ENCODE data around the gene PALLD.
"Not testable (repeated sequence)": the region's sequence is repeated elsewhere in the genome, so short reads cannot be mapped to it uniquely, and the experiment has no call there.

PALLD gene

GRCh38 chr4:168805341-168805740 is 308.5 kb downstream of the PALLD start:
- DNase-seq = no peak

GRCh38 chr4:168806247-168806646 is 309.4 kb downstream of the PALLD start:
- DNase-seq = not testable (repeated sequence)

DNA sequence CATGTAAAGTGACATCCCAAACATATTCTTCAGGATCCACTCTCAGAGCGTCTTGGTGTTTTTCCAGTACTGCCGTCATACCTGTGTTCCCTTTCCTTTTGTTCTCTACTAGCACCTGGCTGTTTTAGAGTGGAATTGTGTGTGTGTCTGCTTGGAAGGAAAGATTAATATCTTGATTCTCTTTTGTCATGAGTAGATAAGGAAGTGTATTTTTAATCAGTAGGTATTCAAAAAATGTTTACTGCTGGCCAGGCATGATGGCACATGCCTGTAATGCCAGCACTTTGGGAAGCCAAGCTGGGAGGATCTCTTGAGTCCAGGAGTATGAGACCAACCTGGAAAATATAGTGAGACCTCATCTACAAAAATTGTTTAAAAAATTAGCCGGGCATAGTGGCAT is 314.4 kb downstream of the PALLD start:
- DNase-seq = no peak

GRCh38 chr4:168811786-168812651 is 315.2 kb downstream of the PALLD start:
- no peak for DNase-seq

- no peak for DNase-seq
Observed at GRCh38 chr4:168812806-168813205, 316.0 kb downstream of the PALLD start.

DNA sequence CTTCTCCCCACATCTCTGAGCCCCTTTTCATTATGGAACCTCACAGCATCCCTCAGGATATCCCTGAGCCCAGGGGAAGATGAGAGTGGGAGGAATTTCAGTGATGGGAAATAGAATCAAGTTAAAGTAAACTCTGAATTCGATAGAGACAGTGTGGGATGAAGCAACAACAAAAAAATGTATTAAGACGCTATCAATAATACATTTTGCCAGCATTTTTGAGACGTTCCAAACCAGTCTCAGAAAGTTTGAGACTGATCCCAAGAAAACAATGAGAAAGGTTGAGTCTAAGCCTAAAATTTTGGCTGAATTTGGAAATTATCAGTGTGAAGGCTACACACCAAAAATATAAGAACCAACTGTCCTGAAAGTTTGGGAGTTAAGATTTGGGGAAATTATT is 317.0 kb downstream of the PALLD start:
- DNase-seq = no peak

DNA sequence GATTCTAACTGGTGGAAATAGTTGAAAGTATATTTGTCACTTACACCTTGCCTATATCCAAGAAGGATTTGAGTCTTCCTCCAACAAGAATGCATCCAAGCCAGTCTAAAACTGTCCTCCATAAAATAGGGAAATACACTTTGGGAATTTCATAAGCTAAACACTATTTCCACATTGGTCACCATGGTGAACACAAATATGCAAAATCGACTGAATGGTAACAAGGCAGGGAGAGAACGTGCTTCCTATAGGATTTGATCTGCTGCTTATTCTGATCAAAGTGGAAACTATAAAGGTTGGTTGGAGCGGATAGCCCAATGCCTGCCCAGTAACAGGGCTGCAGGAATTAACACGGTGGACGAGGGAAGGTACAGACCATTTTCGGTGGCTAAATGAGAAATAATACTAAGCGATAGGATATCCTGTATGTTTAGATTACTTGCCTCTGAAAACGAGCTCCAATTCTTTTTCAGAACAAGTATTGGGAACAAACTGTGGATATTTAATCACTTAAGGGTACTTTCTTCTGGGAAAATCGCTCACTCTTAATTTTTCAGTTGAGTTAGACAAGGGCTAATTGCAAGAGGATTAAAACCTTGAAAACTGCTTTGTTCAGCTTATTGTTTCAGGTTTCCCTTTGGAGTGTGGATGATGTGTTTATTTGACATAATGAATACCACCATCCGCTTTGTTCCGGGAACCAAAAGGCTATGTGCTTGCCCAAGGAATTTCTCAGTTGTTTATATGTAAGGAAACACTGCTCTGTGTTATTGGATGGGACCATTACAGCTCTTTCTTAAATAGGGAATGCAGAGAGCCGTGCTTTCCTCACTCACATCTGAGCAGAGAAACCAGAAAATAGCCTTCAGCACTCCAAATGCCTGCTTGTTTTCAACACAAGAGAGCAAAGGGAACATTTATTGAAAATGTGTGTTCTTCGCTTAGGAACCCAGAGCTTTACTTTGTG is 318.8 kb downstream of the PALLD start:
- DNase-seq = peak; percentile 60

GRCh38 chr4:168817370-168817769 is 320.5 kb downstream of the PALLD start:
- DNase-seq = no peak

- DNase-seq = no peak
Observed at GRCh38 chr4:168822481-168822880, 325.6 kb downstream of the PALLD start.

- no peak for DNase-seq
Observed at GRCh38 chr4:168825975-168826374, 329.1 kb downstream of the PALLD start.

DNA sequence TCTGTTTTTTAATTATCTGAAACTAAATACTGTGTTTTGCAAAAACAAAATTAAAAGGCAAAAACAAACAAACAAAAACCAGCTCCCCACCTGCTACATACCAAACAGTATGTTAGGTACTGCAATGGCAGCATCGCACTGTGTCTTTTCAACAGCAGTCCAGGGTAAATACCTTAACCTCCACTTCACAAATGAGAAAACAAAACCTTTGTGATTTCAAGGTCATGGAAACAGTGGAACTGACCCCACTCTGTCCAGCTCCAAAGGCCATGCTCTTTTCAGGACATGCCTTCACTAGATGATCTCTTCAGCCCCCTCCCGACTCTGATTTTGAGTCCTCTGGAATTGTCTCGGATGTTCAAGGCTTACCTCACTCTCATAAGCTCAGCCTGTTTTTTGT is 329.8 kb downstream of the PALLD start:
- DNase-seq = no peak

DNA sequence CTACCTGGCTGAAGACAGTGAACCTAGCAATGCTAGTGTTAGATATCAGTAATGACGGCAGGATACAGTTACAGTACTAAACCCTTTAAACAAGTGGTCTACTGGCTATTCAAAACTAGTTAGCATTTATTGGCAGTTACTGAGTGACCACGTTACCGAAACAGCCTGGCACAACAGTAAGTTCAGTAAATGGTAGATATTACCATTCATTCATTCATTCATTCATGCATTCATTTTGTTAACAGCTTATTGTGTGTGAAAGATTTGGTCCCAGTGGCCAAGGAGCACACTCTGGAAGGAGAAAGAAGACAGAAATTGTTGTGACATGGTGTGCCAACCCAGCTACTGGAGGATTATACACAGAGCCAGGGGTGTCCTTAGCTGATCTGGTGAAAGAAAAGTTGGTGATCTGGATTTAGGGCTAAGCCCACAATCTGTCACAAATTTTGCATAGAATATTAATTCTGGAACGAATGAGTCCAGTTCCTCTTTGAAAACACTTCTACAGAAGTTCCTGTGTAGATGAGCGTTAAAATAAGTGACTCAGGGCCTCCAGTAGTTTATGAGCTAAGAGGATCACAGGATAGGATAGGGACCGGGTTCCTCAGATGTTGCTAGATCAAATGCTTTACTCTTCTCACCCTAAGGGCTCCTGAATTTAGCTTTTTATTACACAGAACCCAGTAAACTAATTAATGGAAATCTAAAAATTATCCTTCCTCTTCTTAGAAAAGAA is 334.1 kb downstream of the PALLD start:
- no peak for DNase-seq

- no peak for DNase-seq
Observed at GRCh38 chr4:168831585-168831918, 334.7 kb downstream of the PALLD start.

DNA sequence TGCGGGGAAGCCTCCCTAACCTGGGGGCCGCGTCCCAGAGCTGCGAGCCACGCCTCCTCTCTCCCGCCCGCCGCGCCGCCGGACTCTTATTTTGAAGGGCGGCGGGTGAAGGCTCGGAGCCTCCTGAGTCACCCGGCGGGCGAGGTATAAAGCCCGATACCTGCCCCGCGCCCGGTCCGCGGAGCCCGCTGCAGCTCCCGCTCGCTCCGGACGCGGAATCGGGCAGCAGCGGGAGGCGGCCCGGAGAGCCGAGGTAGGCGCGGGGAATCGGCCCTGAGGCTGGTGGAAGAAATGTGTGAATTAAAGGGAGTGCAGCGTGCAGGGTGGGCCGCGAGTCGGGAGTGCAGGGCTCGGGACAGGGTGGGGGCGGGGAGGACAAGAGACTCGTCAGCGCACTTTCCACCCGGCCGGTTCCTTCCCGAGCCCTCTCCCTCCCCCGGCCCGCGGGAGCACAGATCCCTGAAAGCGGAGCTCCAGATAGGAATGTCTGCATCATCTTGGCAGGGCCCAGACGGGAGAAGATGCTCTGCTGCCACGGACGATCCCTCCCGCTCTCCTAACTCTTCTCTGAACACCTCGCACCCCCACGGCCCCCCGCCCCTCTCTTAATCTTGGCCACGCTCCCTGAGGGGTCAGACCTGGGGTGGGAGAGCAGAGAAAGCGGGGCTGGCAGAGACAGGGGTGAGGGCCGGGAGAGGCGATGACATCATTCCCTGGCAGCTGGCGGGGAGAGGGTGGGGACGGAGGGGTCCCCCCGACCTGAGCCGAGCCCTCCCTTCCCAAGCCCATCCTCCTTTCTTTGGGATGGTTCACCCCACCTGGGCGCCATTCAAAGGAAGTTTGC is 335.3 kb downstream of the PALLD start:
- DNase-seq = peak; percentile 91

DNA sequence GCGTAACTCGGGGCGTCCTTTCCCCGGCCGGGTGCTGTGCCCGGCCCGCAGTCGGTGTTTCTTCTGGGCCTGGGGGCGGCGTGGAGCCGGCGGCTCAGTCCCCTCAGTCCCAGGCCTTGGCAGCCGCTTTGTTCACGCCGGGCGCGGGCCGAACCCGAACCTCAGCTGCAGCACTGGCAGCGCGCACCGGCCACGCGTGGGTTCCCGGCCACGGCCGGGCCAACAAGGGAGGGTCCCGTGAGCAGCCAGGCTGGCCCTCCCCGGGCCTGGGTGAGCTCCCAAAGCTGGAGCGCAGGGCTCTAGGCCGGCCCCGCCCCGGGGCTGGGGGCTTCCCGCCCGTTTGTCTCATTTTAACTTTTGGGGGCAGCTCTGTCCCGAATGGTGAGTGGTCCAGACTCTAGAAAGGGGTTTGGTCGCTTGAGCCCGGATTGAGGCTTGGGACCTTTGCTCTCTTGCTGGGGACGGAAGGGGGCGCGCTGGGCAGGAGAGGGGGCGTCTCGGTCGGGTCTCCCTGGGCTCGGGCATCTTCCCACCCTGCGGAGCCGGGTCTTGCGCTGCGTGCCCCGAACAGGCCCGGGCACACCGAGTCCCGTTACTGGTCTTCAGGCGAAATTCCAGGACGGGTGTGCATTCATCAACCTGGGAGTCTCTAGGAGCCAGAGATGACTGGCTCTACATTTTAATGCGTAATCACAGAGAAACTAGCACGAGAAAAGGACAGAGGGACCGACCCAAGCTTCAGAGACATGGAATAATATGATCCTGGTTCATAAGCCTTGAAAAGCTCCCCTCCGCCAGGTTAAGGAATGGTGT is 336.1 kb downstream of the PALLD start:
- peak; percentile 73 for DNase-seq

- DNase-seq = no peak
Observed at GRCh38 chr4:168833881-168834280, 337.0 kb downstream of the PALLD start.

GRCh38 chr4:168835880-168836454 is 339.1 kb downstream of the PALLD start:
- DNase-seq = no peak

DNA sequence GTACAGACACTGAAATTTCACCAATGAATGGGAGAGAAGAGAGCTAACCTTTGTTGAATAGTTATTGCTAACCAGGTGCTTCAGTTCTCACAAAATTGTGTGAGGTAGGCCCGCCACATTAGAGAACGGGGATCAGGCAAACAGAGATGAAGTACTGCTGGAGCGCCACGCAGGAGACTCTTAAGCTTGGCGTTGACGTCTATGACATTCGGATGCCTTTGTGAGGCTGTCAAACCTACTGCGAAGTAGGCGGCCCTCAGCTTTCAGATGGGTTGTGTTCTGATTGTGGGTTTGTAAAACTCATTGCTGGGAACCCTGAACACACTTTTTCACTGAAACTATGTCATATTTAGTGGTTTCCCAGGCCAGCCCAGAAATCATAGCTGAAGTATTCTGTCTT is 339.6 kb downstream of the PALLD start:
- DNase-seq = peak; percentile 41

DNA sequence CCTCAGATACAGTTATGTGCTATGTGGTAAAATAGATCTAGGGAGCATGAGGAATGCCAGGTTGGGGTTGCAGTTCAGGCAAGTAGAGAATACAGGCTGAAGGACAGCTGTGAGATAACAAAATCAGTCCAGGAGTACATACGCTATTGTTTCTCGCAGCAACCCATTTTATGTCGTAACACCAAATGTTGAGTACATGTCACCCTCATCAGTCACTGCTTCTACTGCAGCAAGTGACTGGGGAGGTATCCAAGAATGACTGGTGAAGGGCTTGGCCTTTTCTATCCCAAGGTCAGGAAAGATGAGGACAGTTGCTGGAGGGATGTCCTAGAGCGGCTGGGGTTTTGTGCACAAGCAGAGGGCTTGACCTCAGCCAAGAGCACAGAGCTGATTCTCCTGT is 341.1 kb downstream of the PALLD start:
- no peak for DNase-seq

DNA sequence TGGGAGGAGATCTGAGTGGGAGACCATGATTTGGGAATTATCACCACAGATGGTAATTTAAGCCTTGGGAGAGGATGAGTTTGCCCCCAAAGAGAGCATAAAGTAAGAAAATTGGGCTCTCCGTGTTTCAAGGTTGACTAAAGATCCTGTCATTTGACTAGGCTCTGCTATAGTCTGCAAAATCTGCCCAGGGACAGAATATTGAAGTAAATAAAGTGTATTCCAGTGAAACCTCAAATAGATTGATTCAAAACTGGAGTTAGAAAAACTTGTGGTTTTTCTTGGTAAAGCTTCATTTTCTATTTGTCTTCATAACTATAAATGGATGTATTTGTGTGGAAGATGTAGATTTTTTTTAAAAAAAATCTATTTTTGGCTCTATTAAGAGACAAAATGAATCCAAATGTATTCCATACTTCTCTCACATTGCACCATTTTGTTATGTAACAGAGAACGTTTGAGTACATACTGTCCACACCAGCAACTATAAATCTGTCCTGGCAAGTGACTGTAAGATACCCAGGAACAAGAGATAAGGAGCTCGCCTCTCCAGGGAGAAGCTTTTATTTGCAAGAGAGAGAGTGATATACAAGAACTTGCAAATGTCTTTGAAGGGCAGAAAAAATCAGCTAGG is 343.0 kb downstream of the PALLD start:
- DNase-seq = no peak

Data from right hindlimb (tissue), 1 donor.